Astrocyte of the cerebellum (primary cell): ENCODE results near the gene ADCY4.

ENCODE experiments used
- DNase-seq: peaks from one replicate; pipeline ENCODE4 v3.0.0-alpha.2; 2011; ENCODE audit warnings: low read depth
- H3K4me3 ChIP-seq: 2 replicates; pipeline ENCODE4 v1.5.1; 2011; ENCODE audit warnings: mild to moderate bottlenecking, low read depth, low read length, moderate library complexity
- CTCF ChIP-seq: IDR thresholded peaks from 2 replicates; pipeline ENCODE4 v1.5.1; 2012; ENCODE audit warnings: low read length, low read depth, moderate library complexity, mild to moderate bottlenecking; ENCODE audit errors: missing control alignments
- in situ Hi-C: cut with HindIII; loops from 2 replicates; pipeline ENCODE4 v1.10.0; 2017; ENCODE audit warnings: low sequenced_read_pairs

ADCY4 gene

GRCh38 chr14:24339284-24340151 lies 4.6 kb upstream of the ADCY4 start, which contains the start of gene RIPK3:
RIPK3 (minus strand) TSS chr14:24339991; CDS start chr14:24339826, 165 bp downstream.
- in situ Hi-C loops, result no loop called here

GRCh38 chr14:24338843-24339242 lies 4.0 kb upstream of the ADCY4 start:
- in situ Hi-C loops, result no loop called here
- no peak overlapping the region for H3K4me3 ChIP-seq
- no peak for TF ChIP-seq CTCF
- no peak for DNase-seq

More at GRCh38 chr14:24339284-24340151, 4.6 kb upstream of the ADCY4 start, which contains the start of gene RIPK3:
- H3K4me3 ChIP-seq, result peak within 1 kb of the TSS; percentile 9
- DNase-seq, result no peak
- no peak for TF ChIP-seq CTCF

GRCh38 chr14:24337824-24338175 lies 2.9 kb upstream of the ADCY4 start:
- DNase-seq, result no peak
- H3K4me3 ChIP-seq, result no peak overlapping the region
- in situ Hi-C loops, result no loop called here
- TF ChIP-seq CTCF, result no peak

GRCh38 chr14:24337144-24337823 lies 2.4 kb upstream of the ADCY4 start:
- no peak for TF ChIP-seq CTCF
- in situ Hi-C loops, result no loop called here
- no peak overlapping the region for H3K4me3 ChIP-seq
- no peak for DNase-seq

GRCh38 chr14:24335461-24336171 lies 745 bp upstream of the ADCY4 start:
- in situ Hi-C loops, result no loop called here
- no peak overlapping the region for H3K4me3 ChIP-seq
- no peak for TF ChIP-seq CTCF
- DNase-seq, result no peak

- TF ChIP-seq CTCF, result peak; percentile 91
- in situ Hi-C loops, result no loop called here
- H3K4me3 ChIP-seq, result peak overlapping the region; percentile 10
- DNase-seq, result no peak
Observed at GRCh38 chr14:24332268-24332993, 2.4 kb downstream of the ADCY4 start.
